HG03039 (cell line): ENCODE measurements around the gene ARID1B.

Experiments used
- ATAC-seq: cut with Tn5 transposase; IDR thresholded peaks from one replicate; pipeline ENCODE4 v1.9.1; 2021; ENCODE audit warnings: mild to moderate bottlenecking, moderate library complexity; ENCODE audit not compliant: unreplicated experiment

ARID1B gene

DNA sequence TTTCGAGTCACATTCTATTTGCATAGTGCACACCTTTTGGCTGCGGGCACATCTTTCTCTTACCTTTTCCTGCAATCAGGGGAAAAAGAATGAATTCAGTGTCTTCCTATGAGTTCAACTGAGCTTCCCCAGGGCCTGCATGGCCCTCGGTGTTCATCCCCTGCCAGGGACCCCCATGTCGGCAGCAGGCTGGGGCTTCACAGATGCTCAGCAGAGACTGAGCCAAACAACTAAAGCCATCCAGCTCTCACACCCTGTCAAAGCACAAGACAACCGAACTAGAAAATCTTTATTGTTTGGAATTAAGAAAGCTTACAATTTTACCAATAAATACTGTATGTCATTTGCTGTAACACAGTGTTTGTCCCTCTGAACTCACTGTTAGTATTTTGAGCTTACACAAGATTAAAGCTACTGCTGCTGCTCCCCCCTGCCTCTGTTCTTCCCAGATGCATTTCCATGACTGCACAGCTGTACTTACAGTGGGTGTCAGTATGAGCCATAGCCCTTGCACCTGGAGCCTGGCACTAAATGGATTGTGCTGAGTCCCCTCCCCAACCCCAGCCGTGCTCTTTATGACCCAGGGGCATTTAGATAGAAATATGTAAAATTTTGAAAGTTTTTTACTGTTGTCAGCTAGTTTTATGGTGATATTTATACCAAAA is 340.4 kb downstream of the ARID1B start:
- no peak for ATAC-seq

DNA sequence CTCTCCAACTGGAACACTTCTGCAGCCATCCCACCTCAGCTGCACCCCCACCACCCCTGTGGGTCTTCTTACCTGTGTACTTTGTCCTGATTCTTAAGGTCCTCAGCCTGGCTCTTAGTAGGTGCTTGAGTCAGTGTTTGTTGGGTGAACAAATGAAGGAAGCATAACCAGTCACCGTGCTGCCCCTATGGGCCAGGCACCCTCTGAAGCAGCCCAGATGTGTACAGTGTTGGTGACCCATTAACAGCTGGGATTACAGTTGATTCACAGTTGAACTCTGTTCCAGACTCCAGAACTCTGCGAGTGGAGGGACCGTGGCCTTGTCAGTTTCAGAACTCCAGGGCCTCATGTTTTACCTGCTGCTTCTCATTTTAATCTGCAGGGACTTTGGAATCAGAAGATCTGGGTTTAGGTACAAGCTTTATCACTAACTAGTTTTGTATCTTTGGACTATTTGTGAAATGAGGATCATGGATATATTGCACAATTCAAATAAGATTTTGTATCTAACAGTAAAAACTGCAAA is 342.4 kb downstream of the ARID1B start:
- ATAC-seq, result no peak

- ATAC-seq, result no peak
These were observed 343.5 kb downstream of the ARID1B start for GRCh38 chr6:157120534-157121232.

DNA sequence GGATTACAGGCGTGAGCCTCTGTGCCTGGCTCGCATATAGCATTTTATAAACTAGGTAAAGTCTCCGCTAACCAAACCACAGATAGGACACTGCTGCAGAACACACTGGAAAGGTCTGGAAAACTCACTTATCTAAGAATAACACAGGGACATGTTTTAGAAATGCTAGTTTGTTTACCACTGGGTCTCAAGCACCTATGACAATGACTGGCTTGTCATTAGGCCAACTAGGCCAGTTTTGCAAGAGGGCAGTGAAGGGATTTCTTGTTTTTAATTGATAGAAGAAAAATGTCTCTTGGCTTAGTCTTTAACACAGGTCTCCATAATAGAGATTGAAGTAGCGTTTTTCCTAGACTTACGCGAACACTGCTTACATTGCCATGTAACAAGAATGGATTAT is 344.7 kb downstream of the ARID1B start:
- no peak for ATAC-seq

DNA sequence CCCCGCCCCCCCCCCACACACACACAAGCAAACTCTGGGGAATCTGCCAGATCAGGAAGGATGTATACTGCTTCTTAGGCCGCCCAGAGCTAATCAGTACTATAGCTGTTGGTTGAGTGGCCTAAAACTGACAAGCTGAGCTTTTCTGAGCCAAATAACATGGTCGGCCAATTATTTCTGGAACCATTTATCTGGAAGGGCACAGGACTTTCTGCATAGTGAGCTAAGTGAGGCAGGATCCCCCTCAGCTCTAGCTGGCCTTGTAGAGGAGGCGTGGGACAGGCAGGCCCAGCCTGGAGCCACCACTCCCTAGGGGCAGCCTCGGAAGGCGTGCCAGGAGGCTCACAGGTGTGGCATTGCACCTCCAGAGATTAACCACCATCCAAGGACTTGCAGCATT is 346.1 kb downstream of the ARID1B start:
- ATAC-seq, result no peak

DNA sequence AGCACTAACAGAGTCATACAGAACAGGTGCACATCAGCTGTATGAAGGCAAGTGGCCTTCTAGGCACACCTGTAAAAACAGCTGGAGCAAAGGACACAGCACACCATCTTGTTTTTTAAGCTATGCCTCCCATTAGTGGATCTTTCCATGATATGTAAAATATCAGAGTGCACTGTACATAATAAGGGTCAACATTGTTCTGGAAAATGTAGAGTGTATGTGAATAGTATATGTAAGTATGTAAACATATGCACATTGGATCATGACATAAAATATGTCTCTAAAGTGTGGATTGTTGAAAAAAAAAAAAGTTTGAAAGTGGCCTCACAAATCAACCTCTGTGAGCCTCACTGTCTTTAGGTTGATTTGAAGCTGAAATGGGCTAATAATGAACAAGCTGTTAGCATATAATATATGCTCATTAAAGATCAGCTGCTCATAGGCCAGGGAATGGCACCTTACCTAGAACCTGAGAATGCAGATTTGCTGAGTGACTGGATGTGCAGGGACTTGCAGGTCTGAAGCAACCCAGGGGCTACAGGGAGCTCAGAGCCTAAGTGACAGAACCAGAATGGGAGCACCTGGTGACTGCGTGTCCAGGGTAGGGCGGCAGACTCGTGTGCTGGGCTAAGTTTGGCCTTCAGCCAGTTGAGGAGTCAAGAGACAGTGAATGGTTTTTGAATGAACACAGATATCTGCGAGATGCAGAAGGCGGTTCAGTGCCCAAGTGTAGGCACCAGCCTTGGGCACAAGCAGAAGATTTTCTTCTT is 347.5 kb downstream of the ARID1B start:
- no peak for ATAC-seq

- ATAC-seq, result no peak
These were observed 348.4 kb downstream of the ARID1B start for GRCh38 chr6:157125531-157125930.

GRCh38 chr6:157126183-157127098 is 349.3 kb downstream of the ARID1B start:
- no peak for ATAC-seq

- ATAC-seq, result no peak
These were observed 351.1 kb downstream of the ARID1B start for GRCh38 chr6:157128235-157128775.

- no peak for ATAC-seq
These were observed 354.1 kb downstream of the ARID1B start for GRCh38 chr6:157131250-157131649.

DNA sequence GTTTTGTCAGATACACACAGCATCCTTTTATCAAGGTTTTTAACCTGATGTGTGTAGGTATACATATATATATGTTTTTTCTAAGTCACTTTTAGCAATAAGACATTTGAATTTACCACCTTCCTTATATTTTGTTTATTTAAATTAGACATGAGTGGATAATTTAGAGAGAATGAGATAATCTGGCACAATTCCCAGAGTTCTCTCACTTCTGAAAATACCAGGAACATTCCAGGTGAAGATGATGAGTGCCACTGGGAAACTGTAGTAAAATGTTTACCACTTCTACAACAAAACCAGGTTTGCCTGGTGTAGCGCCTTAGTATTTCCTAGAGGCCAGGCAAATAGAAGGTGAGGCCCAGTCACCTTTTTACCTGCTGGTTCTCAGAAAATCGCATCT is 356.7 kb downstream of the ARID1B start:
- no peak for ATAC-seq

- no peak for ATAC-seq
These were observed 357.3 kb downstream of the ARID1B start for GRCh38 chr6:157134402-157135047.

DNA sequence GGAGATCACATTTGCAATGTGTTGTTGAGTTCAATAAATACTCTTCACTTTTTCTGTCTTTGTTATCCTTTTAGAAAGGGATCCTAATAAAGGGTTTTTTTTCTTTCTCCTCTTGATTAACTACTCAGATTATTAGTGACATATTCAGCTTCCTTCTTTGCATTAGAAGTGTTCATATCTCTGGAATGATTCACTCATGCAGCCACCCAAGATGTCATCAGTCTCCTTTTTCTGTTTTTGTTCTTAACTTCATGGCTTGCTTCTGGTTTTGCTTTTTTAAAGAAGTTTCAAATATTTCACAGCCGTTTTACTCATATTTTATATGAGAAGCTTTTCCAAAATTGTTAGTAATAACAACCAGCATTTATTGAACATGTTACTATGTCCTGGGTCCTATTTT is 358.5 kb downstream of the ARID1B start:
- ATAC-seq, result no peak

GRCh38 chr6:157137501-157137900 is 360.3 kb downstream of the ARID1B start:
- ATAC-seq, result no peak

DNA sequence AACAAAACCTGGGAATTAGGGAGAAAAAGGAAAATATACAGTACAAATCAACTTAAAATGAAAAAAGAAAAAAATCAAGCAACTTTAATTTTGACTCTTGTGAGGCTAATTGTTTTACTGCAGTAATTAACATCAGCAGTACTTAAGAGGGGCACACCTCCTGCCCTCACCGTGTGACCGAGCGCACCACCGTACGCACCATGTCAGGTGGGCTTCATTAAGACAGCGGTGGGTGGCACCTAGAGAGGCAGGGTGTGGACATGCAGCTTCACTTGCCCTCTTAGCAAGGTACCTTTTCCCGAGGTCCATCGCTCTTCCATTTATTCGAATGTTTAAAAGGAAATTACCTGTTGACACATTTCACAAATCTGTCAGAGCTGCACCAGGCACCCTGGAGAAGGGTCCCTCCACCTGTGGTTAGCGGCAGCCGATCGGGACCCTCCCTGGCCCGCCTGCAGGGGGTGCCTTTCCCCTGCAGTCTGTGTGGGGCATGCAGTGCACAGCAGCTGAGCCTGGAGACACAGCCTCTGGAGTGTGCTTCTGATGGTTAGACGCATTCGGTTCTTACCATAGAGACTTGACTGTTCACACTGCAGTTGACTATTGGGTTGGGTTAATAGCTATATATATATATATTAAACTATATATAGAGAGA is 362.0 kb downstream of the ARID1B start:
- ATAC-seq, result no peak

- no peak for ATAC-seq
These were observed 366.2 kb downstream of the ARID1B start for GRCh38 chr6:157143171-157143889.

GRCh38 chr6:157143890-157144798 is 367.0 kb downstream of the ARID1B start:
- ATAC-seq, result no peak
